H9 (cell line): ENCODE measurements around the gene ACOX1. TPM values are rescaled to one million over a fixed set of nuclear protein-coding genes. Genes with fewer than 3 reads are reported as not detected.

ENCODE experiments used
- DNase-seq: peaks from one replicate; pipeline ENCODE4 v3.0.0-alpha.2; 2017
- H2AFZ ChIP-seq: one replicate; pipeline ENCODE4 v1.6.1; 2013; ENCODE audit warnings: mild to moderate bottlenecking, low read length, control low read depth, moderate library complexity
- H2AK5ac ChIP-seq: 2 replicates; pipeline ENCODE4 v1.6.1; 2013; ENCODE audit warnings: low read length, control low read depth, mixed read lengths; ENCODE audit not compliant: insufficient read length
- H2BK120ac ChIP-seq: one replicate; pipeline ENCODE4 v1.6.1; 2013; ENCODE audit warnings: low read depth, mild to moderate bottlenecking, low read length, control low read depth, inconsistent platforms; ENCODE audit not compliant: poor library complexity, severe bottlenecking
- H2BK12ac ChIP-seq: 2 replicates; pipeline ENCODE4 v1.6.1; 2013; ENCODE audit warnings: low read length, control low read depth, mixed read lengths, low read depth; ENCODE audit not compliant: insufficient read length
- H2BK15ac ChIP-seq: 2 replicates; pipeline ENCODE4 v1.6.1; 2013; ENCODE audit warnings: low read depth, low read length, control low read depth
- H2BK20ac ChIP-seq: one replicate; pipeline ENCODE4 v1.6.1; 2013; ENCODE audit warnings: low read depth, mild to moderate bottlenecking, low read length, control low read depth, inconsistent platforms; ENCODE audit not compliant: poor library complexity, severe bottlenecking
- H2BK5ac ChIP-seq: 2 replicates; pipeline ENCODE4 v1.6.1; 2013; ENCODE audit warnings: low read length, control low read depth, mixed read lengths; ENCODE audit not compliant: insufficient read length
- H3K14ac ChIP-seq: 2 replicates; pipeline ENCODE4 v1.6.1; 2013; ENCODE audit warnings: low read length, control low read depth; ENCODE audit not compliant: insufficient read depth
- H3K18ac ChIP-seq: 2 replicates; pipeline ENCODE4 v1.6.1; 2013; ENCODE audit warnings: low read depth, mild to moderate bottlenecking, mixed read lengths, low read length, control low read depth; ENCODE audit not compliant: insufficient read length
- H3K23ac ChIP-seq: 2 replicates; pipeline ENCODE4 v1.6.1; 2013; ENCODE audit warnings: low read length, control low read depth, mixed read lengths, low read depth; ENCODE audit not compliant: insufficient read length
- H3K23me2 ChIP-seq: 2 replicates; pipeline ENCODE4 v1.6.1; 2013; ENCODE audit warnings: low read depth, mild to moderate bottlenecking, mixed read lengths, low read length, control low read depth; ENCODE audit not compliant: insufficient read length, poor library complexity, severe bottlenecking
- H3K27ac ChIP-seq: 2 replicates; pipeline ENCODE4 v1.5.1; 2013; ENCODE audit warnings: low read length, control low read depth, mixed read lengths, low read depth; ENCODE audit not compliant: insufficient read length
- H3K27me3 ChIP-seq: 2 replicates; pipeline ENCODE4 v1.6.1; 2013; ENCODE audit warnings: low read length, control low read depth, inconsistent platforms; ENCODE audit not compliant: insufficient read depth
- H3K4ac ChIP-seq: 2 replicates; pipeline ENCODE4 v1.6.1; 2013; ENCODE audit warnings: low read depth, mild to moderate bottlenecking, control low read depth, inconsistent platforms, low read length, moderate library complexity
- H3K4me1 ChIP-seq: 2 replicates; pipeline ENCODE4 v1.6.1; 2013; ENCODE audit warnings: low read length, control low read depth, inconsistent platforms; ENCODE audit not compliant: insufficient read depth
- H3K4me2 ChIP-seq: 2 replicates; pipeline ENCODE4 v1.6.1; 2013; ENCODE audit warnings: low read length, control low read depth, mixed read lengths; ENCODE audit not compliant: insufficient read length, insufficient read depth
- H3K56ac ChIP-seq: 2 replicates; pipeline ENCODE4 v1.6.1; 2013; ENCODE audit warnings: low read depth, mild to moderate bottlenecking, mixed read lengths, low read length, control low read depth; ENCODE audit not compliant: insufficient read length
- H3K79me1 ChIP-seq: 2 replicates; pipeline ENCODE4 v1.6.1; 2013; ENCODE audit warnings: low read depth, mild to moderate bottlenecking, moderate library complexity, low read length, control low read depth, inconsistent platforms; ENCODE audit not compliant: insufficient read depth, poor library complexity, severe bottlenecking
- H3K79me2 ChIP-seq: 2 replicates; pipeline ENCODE4 v1.6.1; 2013; ENCODE audit warnings: low read length, control low read depth, inconsistent platforms; ENCODE audit not compliant: insufficient read depth
- H3K9ac ChIP-seq: 2 replicates; pipeline ENCODE4 v1.6.1; 2013; ENCODE audit warnings: low read length, control low read depth, mixed read lengths; ENCODE audit not compliant: insufficient read length; ENCODE audit errors: extremely low read depth
- H3K9me3 ChIP-seq: one replicate; pipeline ENCODE4 v1.6.1; 2013; ENCODE audit warnings: low read depth, low read length, inconsistent platforms; ENCODE audit not compliant: control insufficient read depth
- H3T11ph ChIP-seq: one replicate; pipeline ENCODE4 v1.6.1; 2013; ENCODE audit warnings: mild to moderate bottlenecking, low read length, control low read depth, inconsistent platforms
- H4K20me1 ChIP-seq: one replicate; pipeline ENCODE4 v1.6.1; 2013; ENCODE audit not compliant: control insufficient read depth, insufficient read length, insufficient read depth
- H4K5ac ChIP-seq: 2 replicates; pipeline ENCODE4 v1.6.1; 2013; ENCODE audit warnings: low read depth, mild to moderate bottlenecking, mixed read lengths, low read length, control low read depth; ENCODE audit not compliant: insufficient read length
- H4K8ac ChIP-seq: replicated peaks from 2 replicates; pipeline ENCODE4 v1.6.1; 2013; ENCODE audit warnings: low read length, control low read depth, mixed read lengths, low read depth; ENCODE audit not compliant: insufficient read length
- H4K91ac ChIP-seq: 2 replicates; pipeline ENCODE4 v1.6.1; 2013; ENCODE audit warnings: low read depth, mild to moderate bottlenecking, moderate library complexity, mixed read lengths, low read length, control low read depth; ENCODE audit not compliant: insufficient read length
- H3K27ac Mint-ChIP-seq, 3 experiments: 2 replicates in 2 of 3; 3 replicates in 1 of 3; pipeline ENCODE4 v1.8.0; 2020 to 2021; ENCODE audit warnings: mixed read lengths in 3 of 3, mild to moderate bottlenecking in 1 of 3, moderate library complexity in 1 of 3
- H3K27me3 Mint-ChIP-seq: 2 replicates; pipeline ENCODE4 v1.8.0; 2021; ENCODE audit warnings: low read depth, mild to moderate bottlenecking, moderate library complexity, mixed read lengths
- H3K36me3 Mint-ChIP-seq, 3 experiments: 2 replicates in 2 of 3; 3 replicates in 1 of 3; pipeline ENCODE4 v1.8.0; 2020 to 2021; ENCODE audit warnings: low read depth in 3 of 3, mixed read lengths in 3 of 3; ENCODE audit not compliant: insufficient read depth in 1 of 3
- H3K4me1 Mint-ChIP-seq, 2 experiments: 2 replicates each; pipeline ENCODE4 v1.8.0; 2020; ENCODE audit warnings: mixed read lengths in 2 of 2
- H3K4me3 Mint-ChIP-seq, 2 experiments: 2 replicates in 1 of 2; 3 replicates in 1 of 2; pipeline ENCODE4 v1.8.0; 2020 to 2021; ENCODE audit warnings: mild to moderate bottlenecking in 2 of 2, mixed read lengths in 2 of 2, moderate library complexity in 1 of 2
- H3K9me3 Mint-ChIP-seq, 2 experiments: 2 replicates in 1 of 2; 3 replicates in 1 of 2; pipeline ENCODE4 v1.8.0; 2020; ENCODE audit warnings: mild to moderate bottlenecking in 2 of 2, mixed read lengths in 2 of 2, moderate library complexity in 1 of 2
- WGBS: extraction: QIAGEN DNeasy Blood & Tissue Kit; methylation state at CpG from one replicate; pipeline ENCODE4 v1.1.7; 2013; ENCODE audit warnings: missing lambda C conversion rate, low lambda C conversion rate, mixed read lengths; ENCODE audit not compliant: insufficient read length; ENCODE audit errors: extremely low coverage; 5-methylcytosine and 5-hydroxymethylcytosine counted together
- total RNA-seq: library from RNA; stranded (reverse); gene quantifications from 2 replicates; pipeline ENCODE4 v1.2.1, GENCODE V29; 2021
- TF ChIP-seq, protein P1 (sequence below): fragments of 200-600 bp; sonication (generic); conservative IDR thresholded peaks from 3 replicates; pipeline ENCODE4 v1.8.0; 2021; ENCODE audit warnings: antibody characterized with exemption, mild to moderate bottlenecking

The ACOX1 gene
- total RNA-seq, 1 experiment from 2014 or later = 27.4 TPM

DNA sequence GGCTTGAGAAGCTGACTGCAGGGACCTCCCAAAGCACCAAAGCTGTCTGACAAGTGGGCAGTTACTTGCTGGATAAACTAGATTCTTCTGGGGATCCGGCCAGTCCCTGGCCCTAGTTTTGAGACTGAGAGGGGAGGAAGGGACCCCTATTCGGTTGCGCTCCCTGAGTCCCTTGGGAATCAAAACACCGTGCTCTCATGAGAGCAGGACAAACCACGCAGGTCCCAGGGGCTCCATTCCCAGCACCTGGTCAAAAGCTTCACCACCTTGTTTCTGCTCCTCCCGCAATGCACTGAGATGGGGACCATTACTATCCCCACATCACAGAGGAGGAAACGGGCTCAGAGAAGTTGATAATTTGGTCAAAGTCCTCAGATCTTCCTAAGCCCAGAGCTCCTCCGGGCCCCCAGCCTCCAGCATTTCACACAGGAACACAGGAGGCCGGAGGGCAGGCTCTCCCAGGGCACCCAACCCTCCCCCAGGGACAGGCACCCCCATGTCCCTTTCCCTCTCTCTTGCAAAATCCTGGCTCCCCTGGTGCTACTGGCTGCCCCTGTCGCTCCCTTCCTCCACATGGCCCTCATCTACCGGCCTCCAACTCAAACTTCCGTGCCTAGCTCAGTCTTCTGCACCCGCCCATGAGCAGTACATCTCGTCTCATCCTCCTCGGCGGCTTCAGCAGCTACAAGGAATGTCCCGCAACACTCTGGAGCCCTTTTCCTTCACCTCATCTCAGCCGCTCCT lies 85.5 kb downstream of the ACOX1 start:
- Mint-ChIP-seq H3K4me1 (peaks cover 25 to 28% of the 10 kb centered on the region in 2 experiments), H3K36me3 (peaks cover 11 to 36% (median 24%) of the 10 kb centered on the region in 3 experiments), H3K4me3 (peak overlapping the region in 1 of 2 experiments; percentile 33; a peak in 2 of 5 replicates), H3K27me3 (no peaks in the 10 kb centered on the region; the same call in 1 of the 2 replicates), H3K27ac (peak overlapping the region in 2 of 3 experiments; percentile 24 to 79; a peak in 4 of 7 replicates), H3K9me3 (no peaks in the 10 kb centered on the region)
- no peak overlapping the region for H3K18ac ChIP-seq
- H4K20me1 ChIP-seq = no peaks in the 10 kb centered on the region
- no peak overlapping the region for H2AK5ac ChIP-seq
- H3K79me2 ChIP-seq = no peaks in the 10 kb centered on the region
- H3K56ac ChIP-seq = no peak overlapping the region
- no peak overlapping the region for H2BK15ac ChIP-seq
- H3K9ac ChIP-seq = no peak overlapping the region
- no peaks in the 10 kb centered on the region for H3K79me1 ChIP-seq
- no peak overlapping the region for H2BK20ac ChIP-seq
- H2BK12ac ChIP-seq = no peak overlapping the region
- WGBS = no CpG with 5 or more reads among the region's 18 CpGs
- H2BK5ac ChIP-seq = no peak overlapping the region
- no peak overlapping the region for H2BK120ac ChIP-seq
- H4K5ac ChIP-seq = no peak overlapping the region
- H3K4ac ChIP-seq = no peak overlapping the region
- H4K91ac ChIP-seq = no peak overlapping the region
- no peak overlapping the region; the same call in 1 of the 2 replicates for H3K14ac ChIP-seq
- no peaks in the 10 kb centered on the region for H3K9me3 ChIP-seq
- no peak overlapping the region for H3T11ph ChIP-seq
- TF ChIP-seq, protein P1, sequence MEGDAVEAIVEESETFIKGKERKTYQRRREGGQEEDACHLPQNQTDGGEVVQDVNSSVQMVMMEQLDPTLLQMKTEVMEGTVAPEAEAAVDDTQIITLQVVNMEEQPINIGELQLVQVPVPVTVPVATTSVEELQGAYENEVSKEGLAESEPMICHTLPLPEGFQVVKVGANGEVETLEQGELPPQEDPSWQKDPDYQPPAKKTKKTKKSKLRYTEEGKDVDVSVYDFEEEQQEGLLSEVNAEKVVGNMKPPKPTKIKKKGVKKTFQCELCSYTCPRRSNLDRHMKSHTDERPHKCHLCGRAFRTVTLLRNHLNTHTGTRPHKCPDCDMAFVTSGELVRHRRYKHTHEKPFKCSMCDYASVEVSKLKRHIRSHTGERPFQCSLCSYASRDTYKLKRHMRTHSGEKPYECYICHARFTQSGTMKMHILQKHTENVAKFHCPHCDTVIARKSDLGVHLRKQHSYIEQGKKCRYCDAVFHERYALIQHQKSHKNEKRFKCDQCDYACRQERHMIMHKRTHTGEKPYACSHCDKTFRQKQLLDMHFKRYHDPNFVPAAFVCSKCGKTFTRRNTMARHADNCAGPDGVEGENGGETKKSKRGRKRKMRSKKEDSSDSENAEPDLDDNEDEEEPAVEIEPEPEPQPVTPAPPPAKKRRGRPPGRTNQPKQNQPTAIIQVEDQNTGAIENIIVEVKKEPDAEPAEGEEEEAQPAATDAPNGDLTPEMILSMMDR = no peak
- no peak overlapping the region for H2AFZ ChIP-seq
- no peak overlapping the region for H4K8ac ChIP-seq
- H3K27me3 ChIP-seq = no peaks in the 10 kb centered on the region
- no peak overlapping the region for H3K23ac ChIP-seq
- peaks cover 8% of the 10 kb centered on the region for H3K23me2 ChIP-seq
- no peak overlapping the region for H3K4me2 ChIP-seq
- H3K4me1 ChIP-seq = no peaks in the 10 kb centered on the region; the same call in 1 of the 2 replicates
- peak; percentile 28 for DNase-seq
- H3K27ac ChIP-seq = no peak overlapping the region
